Keratinocyte (primary cell): Measurements from ENCODE around the gene TH. TPM values are rescaled to one million over a fixed set of nuclear protein-coding genes. Genes with fewer than 3 reads are reported as not detected.

ENCODE experiments used
- DNase-seq: peaks from one replicate; pipeline ENCODE4 v3.0.0-alpha.2; 2011; ENCODE audit warnings: low read depth, missing footprints, low spot score
- FAIRE-seq: peaks from 2 replicates; lab custom pipeline; 2011; peaks lifted over from hg19 to GRCh38; lab: Jason Lieb, UNC
- H2AFZ ChIP-seq: 2 replicates; pipeline ENCODE4 v1.6.0; 2012; ENCODE audit warnings: low read length, control low read depth, inconsistent platforms; ENCODE audit not compliant: control insufficient read depth
- H3K27ac ChIP-seq: 2 replicates; pipeline ENCODE4 v1.5.1; 2011; ENCODE audit warnings: low read length; ENCODE audit not compliant: control insufficient read depth, insufficient read depth
- H3K27me3 ChIP-seq: 3 replicates; pipeline ENCODE4 v1.6.0; 2011; ENCODE audit warnings: low read length; ENCODE audit not compliant: control insufficient read depth, insufficient read depth; ENCODE audit errors: extremely low read depth
- H3K36me3 ChIP-seq, 2 experiments: 2 replicates in 1 of 2; 3 replicates in 1 of 2; pipeline ENCODE4 v1.5.1; 2011; ENCODE audit warnings: low read length in 2 of 2, mild to moderate bottlenecking in 1 of 2; ENCODE audit not compliant: control insufficient read depth in 2 of 2, insufficient read depth in 2 of 2; ENCODE audit errors: extremely low read depth in 1 of 2
- H3K4me1 ChIP-seq: 3 replicates; pipeline ENCODE4 v1.5.1; 2011; ENCODE audit warnings: low read length; ENCODE audit not compliant: control insufficient read depth, insufficient read depth; ENCODE audit errors: extremely low read depth
- H3K4me2 ChIP-seq: 3 replicates; pipeline ENCODE4 v1.6.0; 2011; ENCODE audit warnings: low read depth, low read length; ENCODE audit not compliant: control insufficient read depth, insufficient read depth; ENCODE audit errors: extremely low read depth
- H3K4me3 ChIP-seq, 3 experiments: fragments of 200-600 bp in 1 of 3; sonication (generic) in 1 of 3; 2 replicates in 2 of 3; 3 replicates in 1 of 3; pipeline ENCODE4 v1.5.1; 2011 to 2016; ENCODE audit warnings: low read length in 3 of 3, mild to moderate bottlenecking in 3 of 3, control low read depth in 2 of 3, inconsistent platforms in 1 of 3, low read depth in 1 of 3, mixed read lengths in 1 of 3, mixed run types in 1 of 3, moderate library complexity in 1 of 3; ENCODE audit not compliant: control insufficient read depth in 2 of 3, insufficient read depth in 2 of 3; ENCODE audit errors: extremely low read depth in 1 of 3
- H3K79me2 ChIP-seq: 2 replicates; pipeline ENCODE4 v1.6.0; 2012; ENCODE audit warnings: low read length; ENCODE audit not compliant: control insufficient read depth, insufficient read depth
- H3K9ac ChIP-seq: 3 replicates; pipeline ENCODE4 v1.6.0; 2011; ENCODE audit warnings: low read length; ENCODE audit not compliant: control insufficient read depth, insufficient read depth; ENCODE audit errors: extremely low read depth
- H3K9me1 ChIP-seq: 3 replicates; pipeline ENCODE4 v1.6.0; 2011; ENCODE audit warnings: low read length; ENCODE audit not compliant: control insufficient read depth, insufficient read depth; ENCODE audit errors: extremely low read depth
- H3K9me3 ChIP-seq: 2 replicates; pipeline ENCODE4 v1.5.1; 2012; ENCODE audit warnings: low read depth, low read length; ENCODE audit not compliant: control insufficient read depth
- H4K20me1 ChIP-seq: 3 replicates; pipeline ENCODE4 v1.6.0; 2011; ENCODE audit warnings: low read length; ENCODE audit not compliant: control insufficient read depth, insufficient read depth; ENCODE audit errors: extremely low read depth
- EZH2 ChIP-seq: IDR thresholded peaks from one replicate; pipeline ENCODE4 v1.6.1; 2012; ENCODE audit warnings: inconsistent platforms, mild to moderate bottlenecking, low read length, moderate library complexity
- dilution Hi-C: fragments of 300-500 bp; cut with MboI; formaldehyde crosslinking; loops from one replicate; pipeline ENCODE4 v1.7.0; 2020; ENCODE audit warnings: low sequenced_read_pairs; ENCODE audit not compliant: extremely low pct_ligation_motif_present
- polyA plus RNA-seq, 5 experiments: library from polyadenylated mRNA; depleted of rRNA in 3 of 5; stranded (reverse) in 3 of 5; stranded (forward) in 1 of 5; unstranded in 1 of 5; fragments of >200 nt; gene quantifications; 1 replicate in 1 of 5; 2 replicates in 3 of 5; 3 replicates in 1 of 5; pipeline versions ENCODE4 v1.2.1 to v1.2.3, GENCODE V29; 2011 to 2012; ENCODE audit warnings: missing spikeins in 2 of 5, low read depth in 1 of 5, low replicate concordance in 1 of 5
- TF ChIP-seq, protein P1 (sequence below), 3 experiments: IDR thresholded peaks in 1 of 3; conservative IDR thresholded peaks in 1 of 3; optimal IDR thresholded peaks in 1 of 3; 2 replicates in 2 of 3; 3 replicates in 1 of 3; pipeline versions ENCODE3 to v1.5.1; 2011; ENCODE audit warnings: low read length in 3 of 3, mild to moderate bottlenecking in 3 of 3, moderate library complexity in 2 of 3, control low read depth in 1 of 3, inconsistent platforms in 1 of 3; ENCODE audit not compliant: insufficient read depth in 2 of 3; ENCODE audit errors: extremely low read depth in 1 of 3

The TH gene
- polyA plus RNA-seq, 1 donor (not counting 4 experiments of a cell fraction or from before 2014, with no cell fraction given) = 0.50 TPM

DNA sequence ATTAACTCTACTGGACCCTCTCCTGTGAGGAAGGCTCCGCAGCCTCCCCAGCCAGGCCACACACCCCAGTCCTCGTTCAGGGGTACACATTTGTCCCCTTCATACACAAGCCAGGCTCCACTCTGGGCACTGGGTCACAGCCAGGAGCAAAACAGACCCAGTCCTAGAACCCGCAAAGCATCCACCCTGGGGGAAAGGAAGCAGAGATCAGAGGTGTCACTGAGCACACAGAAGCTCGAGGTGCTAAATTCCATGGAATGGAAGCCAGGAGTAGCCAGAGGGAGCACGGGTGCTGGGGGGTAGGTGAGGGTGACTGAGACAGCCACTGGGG is 43.6 kb upstream of the TH start:
- no peak for FAIRE-seq
- dilution Hi-C loops = no loop called here

DNA sequence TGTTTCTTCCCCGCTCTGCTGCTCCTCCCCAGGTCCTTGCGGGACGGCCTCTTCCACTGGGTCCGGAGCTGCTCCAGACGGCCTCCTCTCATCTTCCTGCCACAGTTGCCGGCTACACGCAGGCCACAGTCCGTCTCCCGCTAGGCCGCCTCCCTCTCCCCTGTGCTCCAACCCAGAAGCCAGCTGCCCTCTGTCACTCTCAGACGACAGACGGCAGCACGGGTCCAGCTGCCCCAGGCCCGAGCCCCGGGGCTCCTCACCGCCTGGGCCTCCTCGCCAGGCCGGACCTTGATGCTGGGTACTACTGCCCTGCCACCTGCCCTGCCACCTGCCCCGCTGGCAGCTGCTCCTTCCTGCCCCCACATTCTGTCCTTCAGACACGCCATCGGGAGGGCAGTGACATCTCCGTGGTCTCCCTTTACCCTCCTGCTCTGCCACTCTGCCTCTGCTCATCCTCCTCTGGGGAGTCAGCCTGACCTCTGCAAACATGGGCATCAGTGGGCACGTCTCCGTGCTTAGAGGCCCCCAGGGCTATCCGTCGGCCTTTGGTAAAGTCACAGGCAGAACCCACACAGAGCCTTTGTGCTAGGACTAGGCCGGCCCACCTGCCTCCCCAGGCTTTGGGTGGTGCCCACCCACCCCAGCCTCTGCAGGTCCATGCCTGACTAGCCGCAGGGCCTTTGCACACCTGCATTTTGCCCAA is 43.1 kb upstream of the TH start:
- dilution Hi-C loops = no loop called here
- no peak for TF ChIP-seq EZH2
- TF ChIP-seq, protein P1, sequence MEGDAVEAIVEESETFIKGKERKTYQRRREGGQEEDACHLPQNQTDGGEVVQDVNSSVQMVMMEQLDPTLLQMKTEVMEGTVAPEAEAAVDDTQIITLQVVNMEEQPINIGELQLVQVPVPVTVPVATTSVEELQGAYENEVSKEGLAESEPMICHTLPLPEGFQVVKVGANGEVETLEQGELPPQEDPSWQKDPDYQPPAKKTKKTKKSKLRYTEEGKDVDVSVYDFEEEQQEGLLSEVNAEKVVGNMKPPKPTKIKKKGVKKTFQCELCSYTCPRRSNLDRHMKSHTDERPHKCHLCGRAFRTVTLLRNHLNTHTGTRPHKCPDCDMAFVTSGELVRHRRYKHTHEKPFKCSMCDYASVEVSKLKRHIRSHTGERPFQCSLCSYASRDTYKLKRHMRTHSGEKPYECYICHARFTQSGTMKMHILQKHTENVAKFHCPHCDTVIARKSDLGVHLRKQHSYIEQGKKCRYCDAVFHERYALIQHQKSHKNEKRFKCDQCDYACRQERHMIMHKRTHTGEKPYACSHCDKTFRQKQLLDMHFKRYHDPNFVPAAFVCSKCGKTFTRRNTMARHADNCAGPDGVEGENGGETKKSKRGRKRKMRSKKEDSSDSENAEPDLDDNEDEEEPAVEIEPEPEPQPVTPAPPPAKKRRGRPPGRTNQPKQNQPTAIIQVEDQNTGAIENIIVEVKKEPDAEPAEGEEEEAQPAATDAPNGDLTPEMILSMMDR (optimal IDR thresholded peaks at IDR 0.05 in 1 of 3, IDR thresholded peaks at IDR 0.05 in 1 of 3, conservative IDR thresholded peaks at IDR 0.05 in 1 of 3; ENCODE audit: extremely low read depth in 1 of 3, insufficient read depth in 2 of 3, low read length in 3 of 3) = no peak
- peaks cover 7% of the 10 kb centered on the region for H3K4me1 ChIP-seq
- H3K36me3 ChIP-seq = no peaks in the 10 kb centered on the region
- H3K9me1 ChIP-seq = no peaks in the 10 kb centered on the region
- H3K4me2 ChIP-seq = no peak overlapping the region
- DNase-seq = no peak
- H3K4me3 ChIP-seq = no peak overlapping the region
- no peak overlapping the region for H2AFZ ChIP-seq
- no peak overlapping the region for H3K9ac ChIP-seq
- no peak overlapping the region for H3K27ac ChIP-seq
- H3K79me2 ChIP-seq = no peaks in the 10 kb centered on the region
- no peak for FAIRE-seq
- no peaks in the 10 kb centered on the region for H3K9me3 ChIP-seq
- peaks cover 2% of the 10 kb centered on the region for H4K20me1 ChIP-seq
- peaks cover 35% of the 10 kb centered on the region for H3K27me3 ChIP-seq

More for the DNA sequence above, 43.6 kb upstream of the TH start:
- Histone ChIP-seq H3K27ac (no peak overlapping the region), H4K20me1 (peaks cover 2% of the 10 kb centered on the region), H3K4me2 (no peak overlapping the region), H3K27me3 (peaks cover 32% of the 10 kb centered on the region), H3K79me2 (no peaks in the 10 kb centered on the region), H3K36me3 (no peaks in the 10 kb centered on the region), H3K4me1 (peaks cover 7% of the 10 kb centered on the region), H3K9me3 (no peaks in the 10 kb centered on the region), H3K4me3 (no peak overlapping the region), H3K9ac (no peak overlapping the region), H3K9me1 (no peaks in the 10 kb centered on the region), H2AFZ (no peak overlapping the region)
- TF ChIP-seq, protein P1 (optimal IDR thresholded peaks at IDR 0.05 in 1 of 3, IDR thresholded peaks at IDR 0.05 in 1 of 3, conservative IDR thresholded peaks at IDR 0.05 in 1 of 3; ENCODE audit: extremely low read depth in 1 of 3, insufficient read depth in 2 of 3, low read length in 3 of 3) = no peak
- no peak for TF ChIP-seq EZH2
- no peak for DNase-seq
